Activated T-helper 1 cell treated with anti-CD3 and anti-CD28 coated beads, Interleukin-12 subunit alpha, Interleukin-12 subunit beta, Interleukin-2, Interleukin-4 antibody, amounts not matched to agents 30 ng/mL and 10 ng/mL and 1 ng/mL, durations not matched to agents 14 hours and 24 hours and 36 hours (primary cell): ENCODE data around the gene THADA. TPM values are rescaled to one million over a fixed set of nuclear protein-coding genes. Genes with fewer than 3 reads are reported as not detected.
A peak's percentile ranks its signal among the peaks of the same experiment; 100 is the strongest.

Experiments used
- DNase-seq: peaks from one replicate; pipeline ENCODE4 v3.0.0; 2021; ENCODE audit warnings: low spot score
- H3K27ac Mint-ChIP-seq: one replicate; pipeline ENCODE4 v1.8.0; 2021; ENCODE audit warnings: mild to moderate bottlenecking, mixed read lengths
- H3K27me3 Mint-ChIP-seq: one replicate; pipeline ENCODE4 v1.8.0; 2022; ENCODE audit warnings: mild to moderate bottlenecking, moderate library complexity, mixed read lengths; ENCODE audit not compliant: insufficient read depth
- H3K36me3 Mint-ChIP-seq: one replicate; pipeline ENCODE4 v1.8.0; 2021; ENCODE audit warnings: low read depth, mixed read lengths
- H3K4me1 Mint-ChIP-seq: one replicate; pipeline ENCODE4 v1.8.0; 2021; ENCODE audit warnings: low read depth, mixed read lengths
- H3K4me3 Mint-ChIP-seq: one replicate; pipeline ENCODE4 v1.8.0; 2021; ENCODE audit warnings: mild to moderate bottlenecking, moderate library complexity, mixed read lengths
- H3K9me3 Mint-ChIP-seq: one replicate; pipeline ENCODE4 v1.8.0; 2021; ENCODE audit warnings: mixed read lengths
- intact Hi-C: fragments of 100-400 bp; cut with micrococcal nuclease; formaldehyde crosslinking; loops from one replicate; pipeline ENCODE4 v1.15.1; 2024
- total RNA-seq: library from RNA; stranded (reverse); gene quantifications from 2 replicates; pipeline ENCODE4 v1.2.3, GENCODE V29; 2022

Gene THADA
- total RNA-seq, 1 donor from 2014 or later = 51.7 TPM

GRCh38 chr2:43585708-43586107, 10.1 kb downstream of the THADA start:
- Mint-ChIP-seq H3K9me3 (no peaks in the 10 kb centered on the region), H3K27me3 (no peaks in the 10 kb centered on the region), H3K4me1 (peaks cover 8% of the 10 kb centered on the region), H3K36me3 (peaks cover 51% of the 10 kb centered on the region), H3K4me3 (no peak overlapping the region), H3K27ac (no peak overlapping the region)
- no peak for DNase-seq
- intact Hi-C loops = no loop called here

- H3K27me3 Mint-ChIP-seq = no peaks in the 10 kb centered on the region
- H3K9me3 Mint-ChIP-seq = no peaks in the 10 kb centered on the region
- peak overlapping the region; percentile 23 for H3K4me3 Mint-ChIP-seq
- intact Hi-C loops = loop anchor here (5.0 kb wide), 1 partner anchor 72 kb away; no protein-coding TSS in a partner anchor
- peaks cover 23% of the 10 kb centered on the region for H3K4me1 Mint-ChIP-seq
- H3K27ac Mint-ChIP-seq = peak overlapping the region; percentile 47
- H3K36me3 Mint-ChIP-seq = peaks cover 51% of the 10 kb centered on the region
- no peak for DNase-seq
Measured at GRCh38 chr2:43579275-43579981, 16.4 kb downstream of the THADA start.

- intact Hi-C loops = loop anchor here (1.0 to 5.0 kb wide), 4 partner anchors 18 to 630 kb away; partner anchors contain the start of gene THADA
- peaks cover 57% of the 10 kb centered on the region for H3K36me3 Mint-ChIP-seq
- H3K9me3 Mint-ChIP-seq = no peaks in the 10 kb centered on the region
- H3K27ac Mint-ChIP-seq = no peak overlapping the region
- no peak for DNase-seq
- no peaks in the 10 kb centered on the region for H3K27me3 Mint-ChIP-seq
- peaks cover 27% of the 10 kb centered on the region for H3K4me1 Mint-ChIP-seq
- H3K4me3 Mint-ChIP-seq = no peak overlapping the region
Measured at GRCh38 chr2:43576981-43577892, 18.6 kb downstream of the THADA start.

GRCh38 chr2:43572244-43572643, 23.6 kb downstream of the THADA start:
- intact Hi-C loops = no loop called here
- H3K36me3 Mint-ChIP-seq = peaks cover 56% of the 10 kb centered on the region
- no peaks in the 10 kb centered on the region for H3K9me3 Mint-ChIP-seq
- no peaks in the 10 kb centered on the region for H3K27me3 Mint-ChIP-seq
- no peak overlapping the region for H3K27ac Mint-ChIP-seq
- no peak for DNase-seq
- H3K4me1 Mint-ChIP-seq = peaks cover 47% of the 10 kb centered on the region
- H3K4me3 Mint-ChIP-seq = no peak overlapping the region

GRCh38 chr2:43569921-43570320, 25.9 kb downstream of the THADA start:
- Mint-ChIP-seq H3K4me3 (peak overlapping the region; percentile 67), H3K27ac (peak overlapping the region; percentile 79)

GRCh38 chr2:43568228-43568627, 27.6 kb downstream of the THADA start:
- Mint-ChIP-seq H3K36me3 (peaks cover 50% of the 10 kb centered on the region), H3K9me3 (no peaks in the 10 kb centered on the region), H3K4me3 (peak overlapping the region; percentile 19), H3K4me1 (peaks cover 74% of the 10 kb centered on the region), H3K27ac (peak overlapping the region; percentile 67), H3K27me3 (no peaks in the 10 kb centered on the region)
- DNase-seq = no peak
- intact Hi-C loops = no loop called here

More at GRCh38 chr2:43569921-43570320, 25.9 kb downstream of the THADA start:
- Mint-ChIP-seq H3K4me1 (peaks cover 59% of the 10 kb centered on the region), H3K9me3 (no peaks in the 10 kb centered on the region), H3K36me3 (peaks cover 52% of the 10 kb centered on the region), H3K27me3 (no peaks in the 10 kb centered on the region)
- DNase-seq = no peak
- intact Hi-C loops = loop anchor here (1.0 to 2.0 kb wide), 3 partner anchors 8 to 27 kb away; partner anchors contain the start of gene THADA

GRCh38 chr2:43566461-43566729, 29.4 kb downstream of the THADA start:
- no peak for DNase-seq
- H3K27ac Mint-ChIP-seq = peak overlapping the region; percentile 19
- peak overlapping the region; percentile 6 for H3K4me3 Mint-ChIP-seq
- peaks cover 82% of the 10 kb centered on the region for H3K4me1 Mint-ChIP-seq
- H3K9me3 Mint-ChIP-seq = no peaks in the 10 kb centered on the region
- H3K36me3 Mint-ChIP-seq = peaks cover 48% of the 10 kb centered on the region
- no peaks in the 10 kb centered on the region for H3K27me3 Mint-ChIP-seq
- intact Hi-C loops = no loop called here

GRCh38 chr2:43563679-43564078, 32.2 kb downstream of the THADA start:
- H3K4me3 Mint-ChIP-seq = no peak overlapping the region

GRCh38 chr2:43560231-43560547, 35.6 kb downstream of the THADA start:
- Mint-ChIP-seq H3K36me3 (peaks cover 37% of the 10 kb centered on the region), H3K27me3 (no peaks in the 10 kb centered on the region), H3K4me1 (peaks cover 73% of the 10 kb centered on the region), H3K4me3 (peak overlapping the region; percentile 41), H3K27ac (peak overlapping the region; percentile 94), H3K9me3 (no peaks in the 10 kb centered on the region)
- intact Hi-C loops = no loop called here
- DNase-seq = no peak

More at GRCh38 chr2:43563679-43564078, 32.2 kb downstream of the THADA start:
- peaks cover 34% of the 10 kb centered on the region for H3K36me3 Mint-ChIP-seq
- no peaks in the 10 kb centered on the region for H3K9me3 Mint-ChIP-seq
- H3K4me1 Mint-ChIP-seq = peaks cover 87% of the 10 kb centered on the region
- no peak for DNase-seq
- intact Hi-C loops = no loop called here
- H3K27ac Mint-ChIP-seq = no peak overlapping the region
- H3K27me3 Mint-ChIP-seq = no peaks in the 10 kb centered on the region

- H3K9me3 Mint-ChIP-seq = no peaks in the 10 kb centered on the region
- intact Hi-C loops = loop anchor here (1.0 to 5.0 kb wide), 10 partner anchors 11 to 747 kb away; partner anchors contain the start of gene ZFP36L2
- H3K36me3 Mint-ChIP-seq = peaks cover 39% of the 10 kb centered on the region
- peaks cover 71% of the 10 kb centered on the region for H3K4me1 Mint-ChIP-seq
- H3K27me3 Mint-ChIP-seq = no peaks in the 10 kb centered on the region
- H3K4me3 Mint-ChIP-seq = peak overlapping the region; percentile 41
- peak overlapping the region; percentile 94 for H3K27ac Mint-ChIP-seq
- DNase-seq = no peak
Measured at GRCh38 chr2:43559391-43560230, 36.2 kb downstream of the THADA start.

GRCh38 chr2:43557196-43557595, 38.6 kb downstream of the THADA start:
- Mint-ChIP-seq H3K4me3 (no peak overlapping the region), H3K9me3 (no peaks in the 10 kb centered on the region), H3K27ac (no peak overlapping the region), H3K36me3 (peaks cover 49% of the 10 kb centered on the region), H3K4me1 (peaks cover 58% of the 10 kb centered on the region), H3K27me3 (no peaks in the 10 kb centered on the region)
- intact Hi-C loops = loop anchor here (5.0 kb wide), 3 partner anchors 170 to 745 kb away; no protein-coding TSS in a partner anchor
- no peak for DNase-seq

GRCh38 chr2:43556256-43556655, 39.6 kb downstream of the THADA start:
- Mint-ChIP-seq H3K4me3 (no peak overlapping the region), H3K9me3 (no peaks in the 10 kb centered on the region), H3K27me3 (no peaks in the 10 kb centered on the region), H3K27ac (no peak overlapping the region), H3K4me1 (peaks cover 49% of the 10 kb centered on the region), H3K36me3 (peaks cover 45% of the 10 kb centered on the region)
- intact Hi-C loops = loop anchor here (5.0 kb wide), 3 partner anchors 169 to 744 kb away; no protein-coding TSS in a partner anchor
- DNase-seq = no peak
